ENCODE data around the gene ISLR. TPM values are rescaled to one million over a fixed set of nuclear protein-coding genes. Genes with fewer than 3 reads are reported as not detected.

The ISLR gene
- total and polyA plus RNA-seq, 2 donors: 6.9 to 11.0 TPM

DNA sequence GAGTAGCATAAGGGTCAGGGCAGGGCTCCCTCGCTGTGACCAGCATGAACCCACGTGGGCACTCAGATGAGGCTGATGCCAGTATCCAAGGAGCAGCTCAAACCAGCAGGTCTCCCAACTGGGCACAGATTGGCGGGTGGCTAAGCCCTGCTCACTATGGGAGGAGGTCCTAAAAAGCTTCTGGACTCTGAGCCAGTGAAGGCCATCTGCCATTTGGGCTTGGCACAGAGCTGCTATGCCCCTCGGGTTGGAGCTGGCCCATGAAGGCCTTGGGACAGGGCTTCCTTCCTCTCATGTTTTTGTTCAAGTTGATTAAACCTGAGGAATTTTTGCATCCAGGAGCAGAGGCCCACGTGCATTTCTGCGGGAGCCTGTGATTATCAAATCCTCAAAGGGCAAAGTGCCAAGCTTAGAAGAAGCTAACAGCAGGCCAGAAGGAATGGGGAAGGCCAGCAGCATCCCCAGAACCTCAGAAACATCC lies 33.3 kb downstream of the ISLR start:
- Histone ChIP-seq H3K27me3 (ENCODE audit: control insufficient read depth in 2 of 2, insufficient read depth in 1 of 2, low read length in 1 of 2) (peaks cover 0 to 5% of the 10 kb centered on the region in 2 donors), H3K4me3 (ENCODE audit: low read length in 2 of 2) (no peak overlapping the region), H3K27ac (ENCODE audit: low read depth in 1 of 2, low read length in 1 of 2) (no peak overlapping the region), H3K36me3 (ENCODE audit: control insufficient read depth in 2 of 2, insufficient read depth in 2 of 2, low read length in 1 of 2) (no peaks in the 10 kb centered on the region), H3K4me1 (ENCODE audit: control insufficient read depth in 2 of 2, insufficient read depth in 2 of 2, low read length in 2 of 2) (peaks cover 8 to 86% of the 10 kb centered on the region in 2 donors), H3K9me3 (ENCODE audit: control insufficient read depth in 2 of 2, insufficient read depth in 1 of 2, low read length in 1 of 2) (no peaks in the 10 kb centered on the region)
- WGBS: 90% methylated on average over 6 of the region's 6 CpGs
- no peak for DNase-seq (ENCODE audit: low read depth in 6 of 9, low spot score in 9 of 9)

DNA sequence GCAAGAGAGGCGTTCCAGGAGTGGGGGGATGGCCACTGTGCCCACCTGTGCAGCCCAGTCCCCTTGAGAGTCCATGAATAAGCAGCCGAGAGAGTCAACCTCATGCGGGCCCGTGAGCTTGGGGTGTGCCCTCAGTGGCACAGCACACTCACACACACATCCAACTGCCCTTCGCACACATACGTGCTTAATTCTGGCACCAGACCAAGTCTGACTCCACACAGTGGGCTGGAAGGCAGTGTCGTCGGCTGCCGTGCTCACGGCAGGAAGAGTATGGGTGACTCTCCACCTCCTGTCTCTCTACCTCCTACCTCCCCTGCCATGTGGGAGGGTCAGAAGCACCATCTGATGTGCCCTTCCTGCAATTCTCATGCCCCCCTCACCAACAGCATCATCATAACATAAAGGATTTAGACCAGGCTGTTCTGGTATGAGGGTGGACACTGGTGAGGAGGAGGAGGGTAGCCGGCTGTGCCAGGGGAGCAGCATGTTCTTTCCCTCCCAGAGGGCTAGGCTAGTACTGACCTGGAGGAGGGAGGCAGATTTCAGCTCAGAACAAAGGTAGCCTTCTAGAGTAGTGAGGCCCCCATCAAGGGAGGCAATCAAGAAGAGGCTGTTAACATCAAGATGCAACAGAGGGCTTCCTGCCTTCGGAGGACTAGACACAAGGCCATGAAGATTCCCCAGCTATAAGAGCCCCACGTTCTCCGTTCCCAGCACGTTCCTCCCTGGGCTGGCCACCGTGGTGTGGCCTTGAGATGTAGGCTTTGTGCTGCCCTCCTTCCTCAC lies 34.3 kb downstream of the ISLR start:
- WGBS: 66% methylated on average over 16 of the region's 16 CpGs
- Histone ChIP-seq H3K9me3 (ENCODE audit: control insufficient read depth in 2 of 2, insufficient read depth in 1 of 2, low read length in 1 of 2) (no peaks in the 10 kb centered on the region), H3K27ac (ENCODE audit: low read depth in 1 of 2, low read length in 1 of 2) (peak overlapping the region in 1 of 2 donors; percentile 50), H3K4me3 (ENCODE audit: low read length in 2 of 2) (peak overlapping the region in 1 of 2 donors; percentile 29), H3K27me3 (ENCODE audit: control insufficient read depth in 2 of 2, insufficient read depth in 1 of 2, low read length in 1 of 2) (peaks cover 0 to under 1% of the 10 kb centered on the region in 2 donors), H3K4me1 (ENCODE audit: control insufficient read depth in 2 of 2, insufficient read depth in 2 of 2, low read length in 2 of 2) (peaks cover 4 to 86% of the 10 kb centered on the region in 2 donors), H3K36me3 (ENCODE audit: control insufficient read depth in 2 of 2, insufficient read depth in 2 of 2, low read length in 1 of 2) (no peaks in the 10 kb centered on the region)
- peak in 1 of 9 donors; percentile 39 for DNase-seq (ENCODE audit: low read depth in 6 of 9, low spot score in 9 of 9)

DNA sequence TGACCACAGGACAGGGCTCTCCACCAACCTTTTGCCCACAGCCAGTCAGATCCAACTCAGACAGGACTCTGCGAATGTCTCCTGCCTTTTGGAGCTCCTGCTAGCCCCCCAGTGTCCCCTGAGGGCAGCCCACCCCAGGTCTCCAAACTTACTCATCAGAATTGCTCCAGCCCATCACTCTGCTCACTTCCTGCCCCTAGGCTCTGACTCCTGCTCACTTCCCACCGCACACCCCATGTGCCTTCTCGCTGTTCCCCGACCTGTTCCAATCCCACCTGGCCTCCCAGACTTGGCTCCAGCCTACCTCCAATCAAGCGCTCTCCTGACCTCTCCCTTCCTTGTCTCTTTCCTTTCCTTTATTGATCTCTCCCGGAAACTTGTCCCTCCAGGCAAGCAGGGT lies 35.0 kb downstream of the ISLR start:
- no peaks in the 10 kb centered on the region for H3K27me3 ChIP-seq (ENCODE audit: control insufficient read depth in 2 of 2, insufficient read depth in 1 of 2, low read length in 1 of 2)
- WGBS: 93% methylated on average over 6 of the region's 6 CpGs
- peak overlapping the region in 1 of 2 donors; percentile 29 for H3K4me3 ChIP-seq (ENCODE audit: low read length in 2 of 2)

DNA sequence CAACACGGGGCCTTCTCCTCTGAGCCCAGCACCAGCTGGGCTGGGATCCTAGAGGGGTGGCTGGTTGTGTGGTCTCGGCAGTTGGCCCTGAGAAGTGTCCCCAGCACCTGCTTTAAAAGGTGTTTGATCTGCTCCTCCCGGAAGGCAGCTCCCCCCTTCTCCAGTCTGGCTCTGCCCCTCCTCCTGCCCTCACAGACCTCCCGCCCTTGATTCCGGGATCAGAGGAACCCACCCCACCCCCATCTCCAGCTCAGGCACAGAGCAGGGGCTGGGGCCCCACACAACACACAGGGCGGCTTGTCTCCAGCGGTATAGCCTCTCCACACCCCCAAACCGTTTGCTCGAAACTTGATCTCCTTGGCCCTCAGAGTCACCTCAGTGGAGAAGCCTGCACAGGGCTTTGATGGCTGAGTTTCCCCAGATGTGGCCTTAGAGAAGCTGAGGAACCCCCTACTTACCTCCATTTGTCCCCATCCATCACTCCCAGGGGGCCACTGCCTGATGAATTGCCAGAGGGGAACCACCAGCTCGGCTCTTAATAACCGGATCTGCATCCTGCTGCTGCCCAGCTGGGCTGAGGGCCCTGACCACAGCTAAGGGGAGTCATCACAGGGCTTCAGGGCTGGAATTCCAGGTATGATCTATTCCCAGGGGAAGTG lies 35.5 kb downstream of the ISLR start:
- H3K4me3 ChIP-seq (ENCODE audit: low read length in 2 of 2): peak overlapping the region in 1 of 2 donors; percentile 29
- no peaks in the 10 kb centered on the region for H3K27me3 ChIP-seq (ENCODE audit: control insufficient read depth in 2 of 2, insufficient read depth in 1 of 2, low read length in 1 of 2)
- peak overlapping the region in 1 of 2 donors; percentile 50 for H3K27ac ChIP-seq (ENCODE audit: low read depth in 1 of 2, low read length in 1 of 2)
- peaks cover 0 to 81% of the 10 kb centered on the region in 2 donors for H3K4me1 ChIP-seq (ENCODE audit: control insufficient read depth in 2 of 2, insufficient read depth in 2 of 2, low read length in 2 of 2)
- no peaks in the 10 kb centered on the region for H3K9me3 ChIP-seq (ENCODE audit: control insufficient read depth in 2 of 2, insufficient read depth in 1 of 2, low read length in 1 of 2)
- DNase-seq (ENCODE audit: low read depth in 6 of 9, low spot score in 9 of 9): peak in 3 of 9 donors; percentile 44 to 63 (median 46)
- 71% methylated on average over 11 of the region's 11 CpGs for WGBS
- no peaks in the 10 kb centered on the region for H3K36me3 ChIP-seq (ENCODE audit: control insufficient read depth in 2 of 2, insufficient read depth in 2 of 2, low read length in 1 of 2)

More for the DNA sequence above, 35.0 kb downstream of the ISLR start:
- peaks cover 3 to 81% of the 10 kb centered on the region in 2 donors for H3K4me1 ChIP-seq (ENCODE audit: control insufficient read depth in 2 of 2, insufficient read depth in 2 of 2, low read length in 2 of 2)
- H3K36me3 ChIP-seq (ENCODE audit: control insufficient read depth in 2 of 2, insufficient read depth in 2 of 2, low read length in 1 of 2): no peaks in the 10 kb centered on the region
- H3K9me3 ChIP-seq (ENCODE audit: control insufficient read depth in 2 of 2, insufficient read depth in 1 of 2, low read length in 1 of 2): no peaks in the 10 kb centered on the region
- no peak for DNase-seq (ENCODE audit: low read depth in 6 of 9, low spot score in 9 of 9)
- H3K27ac ChIP-seq (ENCODE audit: low read depth in 1 of 2, low read length in 1 of 2): peak overlapping the region in 1 of 2 donors; percentile 50

DNA sequence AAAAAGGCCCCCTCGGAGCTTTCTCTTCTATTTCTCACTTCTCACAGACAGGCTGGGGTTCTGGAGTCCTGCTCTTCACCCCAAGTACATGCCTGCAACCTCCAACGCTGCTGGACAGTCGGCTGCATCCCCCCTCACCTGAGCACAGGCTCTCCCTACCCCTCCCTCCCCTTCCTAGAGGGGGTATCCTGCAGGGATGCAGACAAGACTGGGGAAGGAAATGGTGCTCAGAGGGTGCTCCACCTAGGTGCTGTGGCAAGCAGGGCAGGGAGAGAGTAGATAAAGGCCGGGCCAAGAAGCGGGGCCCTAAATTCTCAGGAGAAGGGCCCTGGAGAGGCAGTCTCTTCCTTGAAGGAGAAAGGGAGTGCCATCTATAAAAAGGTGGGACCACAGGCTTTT lies 36.0 kb downstream of the ISLR start:
- Histone ChIP-seq H3K4me1 (ENCODE audit: control insufficient read depth in 2 of 2, insufficient read depth in 2 of 2, low read length in 2 of 2) (peaks cover 0 to 81% of the 10 kb centered on the region in 2 donors), H3K4me3 (ENCODE audit: low read length in 2 of 2) (peak overlapping the region in 1 of 2 donors; percentile 29), H3K27ac (ENCODE audit: low read depth in 1 of 2, low read length in 1 of 2) (peak overlapping the region in 1 of 2 donors; percentile 50), H3K9me3 (ENCODE audit: control insufficient read depth in 2 of 2, insufficient read depth in 1 of 2, low read length in 1 of 2) (no peaks in the 10 kb centered on the region), H3K36me3 (ENCODE audit: control insufficient read depth in 2 of 2, insufficient read depth in 2 of 2, low read length in 1 of 2) (no peaks in the 10 kb centered on the region), H3K27me3 (ENCODE audit: control insufficient read depth in 2 of 2, insufficient read depth in 1 of 2, low read length in 1 of 2) (no peaks in the 10 kb centered on the region)
- DNase-seq (ENCODE audit: low read depth in 6 of 9, low spot score in 9 of 9): no peak
- WGBS: 90% methylated on average over 5 of the region's 5 CpGs

DNA sequence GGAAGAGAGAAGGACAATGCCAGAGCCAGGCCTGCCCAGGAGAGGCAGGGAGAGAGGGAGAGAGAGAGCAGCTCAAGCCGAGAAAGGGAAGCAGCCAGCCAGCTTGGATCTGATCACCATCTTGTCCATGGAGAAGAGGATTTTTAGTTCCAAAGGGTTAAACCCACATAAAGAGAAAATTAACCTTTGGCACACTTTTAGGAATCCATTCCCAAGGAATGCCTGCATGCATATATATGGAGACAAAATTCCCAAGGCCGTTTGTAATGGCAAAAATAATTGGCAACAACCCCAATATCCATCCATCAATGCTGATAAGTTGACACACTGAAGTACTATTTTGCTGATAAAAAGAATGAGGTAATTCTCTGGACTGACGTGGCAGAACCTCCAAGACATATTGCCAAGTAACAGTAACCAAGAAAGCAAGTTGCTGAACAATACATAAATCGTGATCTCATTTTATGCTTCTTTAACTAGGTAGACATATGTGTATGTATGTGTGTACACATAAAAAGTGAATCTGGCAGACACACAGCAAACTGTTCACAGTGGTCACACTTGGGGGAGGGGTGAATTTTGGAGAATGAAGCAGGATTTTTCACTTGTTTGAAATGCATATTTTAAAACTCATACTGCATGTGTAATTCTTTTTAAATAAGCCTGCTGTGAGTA lies 36.6 kb downstream of the ISLR start:
- peaks cover 0 to 81% of the 10 kb centered on the region in 2 donors for H3K4me1 ChIP-seq (ENCODE audit: control insufficient read depth in 2 of 2, insufficient read depth in 2 of 2, low read length in 2 of 2)

DNA sequence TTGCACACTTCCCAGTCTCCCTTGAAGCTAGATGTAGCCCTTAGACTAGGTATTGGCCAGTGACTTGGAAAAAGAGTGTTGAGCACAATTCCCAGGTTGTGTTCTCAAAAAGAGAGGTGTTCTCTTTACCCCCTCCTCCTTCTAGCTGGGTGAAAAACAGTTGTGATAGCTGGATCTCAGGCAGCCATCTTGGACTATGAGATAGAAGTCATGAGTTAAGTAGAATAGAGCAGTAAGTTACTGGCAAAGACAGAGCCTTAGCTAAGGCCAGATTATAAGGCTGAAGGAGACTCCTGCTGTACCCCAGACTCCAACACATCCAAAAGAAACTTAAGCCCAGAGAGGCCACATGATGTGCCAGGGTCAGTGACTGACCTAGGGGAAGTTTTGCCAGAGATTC lies 37.2 kb downstream of the ISLR start:
- H3K4me3 ChIP-seq (ENCODE audit: low read length in 2 of 2): no peak overlapping the region
- no peaks in the 10 kb centered on the region for H3K27me3 ChIP-seq (ENCODE audit: control insufficient read depth in 2 of 2, insufficient read depth in 1 of 2, low read length in 1 of 2)
- no peak for DNase-seq (ENCODE audit: low read depth in 6 of 9, low spot score in 9 of 9)
- peaks cover 0 to 81% of the 10 kb centered on the region in 2 donors for H3K4me1 ChIP-seq (ENCODE audit: control insufficient read depth in 2 of 2, insufficient read depth in 2 of 2, low read length in 2 of 2)
- no peaks in the 10 kb centered on the region for H3K36me3 ChIP-seq (ENCODE audit: control insufficient read depth in 2 of 2, insufficient read depth in 2 of 2, low read length in 1 of 2)
- peak overlapping the region in 1 of 2 donors; percentile 55 for H3K27ac ChIP-seq (ENCODE audit: low read depth in 1 of 2, low read length in 1 of 2)
- H3K9me3 ChIP-seq (ENCODE audit: control insufficient read depth in 2 of 2, insufficient read depth in 1 of 2, low read length in 1 of 2): no peaks in the 10 kb centered on the region

More for the DNA sequence above, 36.6 kb downstream of the ISLR start:
- Histone ChIP-seq H3K27me3 (ENCODE audit: control insufficient read depth in 2 of 2, insufficient read depth in 1 of 2, low read length in 1 of 2) (no peaks in the 10 kb centered on the region), H3K36me3 (ENCODE audit: control insufficient read depth in 2 of 2, insufficient read depth in 2 of 2, low read length in 1 of 2) (no peaks in the 10 kb centered on the region), H3K4me3 (ENCODE audit: low read length in 2 of 2) (peak overlapping the region in 1 of 2 donors; percentile 29), H3K27ac (ENCODE audit: low read depth in 1 of 2, low read length in 1 of 2) (peak overlapping the region in 1 of 2 donors; percentile 55), H3K9me3 (ENCODE audit: control insufficient read depth in 2 of 2, insufficient read depth in 1 of 2, low read length in 1 of 2) (no peaks in the 10 kb centered on the region)
- 88% methylated on average over 4 of the region's 4 CpGs for WGBS
- DNase-seq (ENCODE audit: low read depth in 6 of 9, low spot score in 9 of 9): no peak

DNA sequence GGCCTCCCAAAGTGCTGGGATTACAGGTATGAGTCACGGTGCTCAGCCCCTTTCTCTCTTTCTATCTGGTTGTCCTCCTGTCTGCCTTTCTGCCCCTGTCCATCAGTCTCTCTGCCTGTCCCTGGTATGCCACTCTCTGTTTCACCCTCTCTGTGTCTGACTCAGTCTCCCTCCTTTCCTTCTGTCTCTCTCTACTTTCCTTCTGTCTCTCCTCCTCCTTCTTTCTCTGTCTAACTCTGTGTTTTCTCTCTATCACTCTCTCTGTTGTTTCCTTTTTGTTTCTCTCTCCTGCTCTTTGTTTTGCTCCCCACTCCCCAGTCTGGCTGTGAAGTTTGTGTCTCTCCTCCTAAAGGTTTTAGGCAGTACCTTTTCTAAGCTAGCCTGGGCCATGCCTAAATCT lies 38.1 kb downstream of the ISLR start:
- H3K4me1 ChIP-seq (ENCODE audit: control insufficient read depth in 2 of 2, insufficient read depth in 2 of 2, low read length in 2 of 2): peaks cover 0 to 73% of the 10 kb centered on the region in 2 donors
- peak overlapping the region in 1 of 2 donors; percentile 32 for H3K27ac ChIP-seq (ENCODE audit: low read depth in 1 of 2, low read length in 1 of 2)
- no peaks in the 10 kb centered on the region for H3K9me3 ChIP-seq (ENCODE audit: control insufficient read depth in 2 of 2, insufficient read depth in 1 of 2, low read length in 1 of 2)
- H3K36me3 ChIP-seq (ENCODE audit: control insufficient read depth in 2 of 2, insufficient read depth in 2 of 2, low read length in 1 of 2): no peaks in the 10 kb centered on the region
- 100% methylated on average over 1 of the region's 1 CpG for whole genome bisulfite sequencing
- no peak for DNase-seq (ENCODE audit: low read depth in 6 of 9, low spot score in 9 of 9)
- no peaks in the 10 kb centered on the region for H3K27me3 ChIP-seq (ENCODE audit: control insufficient read depth in 2 of 2, insufficient read depth in 1 of 2, low read length in 1 of 2)
- H3K4me3 ChIP-seq (ENCODE audit: low read length in 2 of 2): no peak overlapping the region

Measured in thymus (tissue), 11 donors.